HT-29 (cell line): ENCODE measurements around the gene SELENON. TPM values are rescaled to one million over a fixed set of nuclear protein-coding genes. Genes with fewer than 3 reads are reported as not detected.

Experiments
- DNase-seq: peaks from one replicate; pipeline ENCODE4 v3.0.0-alpha.2; 2015; ENCODE audit warnings: low spot score
- total RNA-seq: library from RNA; depleted of rRNA; stranded (reverse); fragments of >200 nt; shearing (Covaris generic); gene quantifications from 2 replicates; pipeline ENCODE4 v1.2.3, GENCODE V29; 2014

The SELENON gene
- total RNA-seq, 1 experiment from 2014 or later, result 2.2 TPM

- DNase-seq, result no peak
Measured at GRCh38 chr1:25793585-25794170, 6.3 kb upstream of the SELENON start.

- no peak for DNase-seq
Measured at GRCh38 chr1:25794325-25794724, 5.7 kb upstream of the SELENON start.

GRCh38 chr1:25795211-25795610, 4.8 kb upstream of the SELENON start:
- DNase-seq, result no peak

- no peak for DNase-seq
Measured at GRCh38 chr1:25795946-25796810, 3.8 kb upstream of the SELENON start.

GRCh38 chr1:25796811-25797458, 3.1 kb upstream of the SELENON start:
- peak; percentile 79 for DNase-seq

- no peak for DNase-seq
Measured at GRCh38 chr1:25797939-25798338, 2.1 kb upstream of the SELENON start.

- DNase-seq, result no peak
Measured at GRCh38 chr1:25798666-25799351, 1.2 kb upstream of the SELENON start.

GRCh38 chr1:25799352-25799934, 550 bp upstream of the SELENON start:
- no peak for DNase-seq

GRCh38 chr1:25800703-25801377, 847 bp downstream of the SELENON start:
- no peak for DNase-seq

GRCh38 chr1:25802915-25803314, 2.9 kb downstream of the SELENON start:
- DNase-seq, result no peak

GRCh38 chr1:25803368-25803767, 3.4 kb downstream of the SELENON start:
- no peak for DNase-seq

- DNase-seq, result no peak
Measured at GRCh38 chr1:25804244-25804963, 4.4 kb downstream of the SELENON start.

GRCh38 chr1:25804964-25805862, 5.2 kb downstream of the SELENON start:
- DNase-seq, result no peak

- no peak for DNase-seq
Measured at GRCh38 chr1:25805863-25806225, 5.9 kb downstream of the SELENON start.

- DNase-seq, result no peak
Measured at GRCh38 chr1:25806418-25806817, 6.4 kb downstream of the SELENON start.

GRCh38 chr1:25807480-25808390, 7.7 kb downstream of the SELENON start:
- DNase-seq, result no peak

GRCh38 chr1:25808481-25809244, 8.7 kb downstream of the SELENON start:
- no peak for DNase-seq
